Brain microvascular endothelial cell (primary cell): ENCODE data around the gene MARCHF3.

Source experiments
- DNase-seq: peaks from one replicate; pipeline ENCODE4 v3.0.0-alpha.2; 2020
- H3K27ac ChIP-seq: fragments of 250-450 bp; sonication (Bioruptor Pico); 2 replicates; pipeline ENCODE4 v1.5.1; 2020; ENCODE audit warnings: mild to moderate bottlenecking, moderate library complexity
- H3K27me3 ChIP-seq: fragments of 250-450 bp; sonication (Bioruptor Pico); replicated peaks from 2 replicates; pipeline ENCODE4 v1.5.1; 2020; ENCODE audit warnings: mild to moderate bottlenecking
- H3K36me3 ChIP-seq: fragments of 250-450 bp; sonication (Bioruptor Pico); replicated peaks from 2 replicates; pipeline ENCODE4 v1.5.1; 2020; ENCODE audit warnings: mild to moderate bottlenecking
- H3K4me3 ChIP-seq: 2 replicates; pipeline ENCODE4 v1.5.1; 2011; ENCODE audit warnings: low read depth, mild to moderate bottlenecking, control low read depth, low read length, moderate library complexity
- in situ Hi-C: cut with HindIII; loops from 2 replicates; pipeline ENCODE4 v1.10.0; 2017; ENCODE audit warnings: low sequenced_read_pairs, low pct_ligation_motif_present
- TF ChIP-seq, protein P1 (sequence below): IDR thresholded peaks from 2 replicates; pipeline ENCODE4 v1.5.1; 2011; ENCODE audit warnings: low read depth, mild to moderate bottlenecking, moderate library complexity, low read length, control low read depth, inconsistent platforms; ENCODE audit errors: missing control alignments

The MARCHF3 gene

DNA sequence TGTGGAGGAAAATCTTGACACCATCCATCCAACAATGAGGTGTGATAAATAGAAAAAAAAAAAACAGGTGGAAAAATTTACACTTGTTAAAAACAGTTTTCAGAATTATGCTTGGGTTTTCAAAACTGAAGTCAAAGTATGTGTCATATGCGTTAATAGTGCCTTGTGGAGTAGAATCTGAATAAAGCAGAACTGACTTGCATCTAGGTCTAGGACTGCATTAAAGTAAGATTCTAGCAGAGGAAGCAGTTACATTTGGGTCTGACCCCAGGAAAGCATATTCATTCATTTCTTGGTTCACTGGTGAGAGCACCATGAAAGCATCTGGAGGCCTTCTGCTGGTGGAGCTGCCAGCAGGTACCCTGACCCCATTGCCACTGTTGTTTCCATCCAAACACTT, 89.0 kb downstream of the MARCHF3 start:
- TF ChIP-seq, protein P1, sequence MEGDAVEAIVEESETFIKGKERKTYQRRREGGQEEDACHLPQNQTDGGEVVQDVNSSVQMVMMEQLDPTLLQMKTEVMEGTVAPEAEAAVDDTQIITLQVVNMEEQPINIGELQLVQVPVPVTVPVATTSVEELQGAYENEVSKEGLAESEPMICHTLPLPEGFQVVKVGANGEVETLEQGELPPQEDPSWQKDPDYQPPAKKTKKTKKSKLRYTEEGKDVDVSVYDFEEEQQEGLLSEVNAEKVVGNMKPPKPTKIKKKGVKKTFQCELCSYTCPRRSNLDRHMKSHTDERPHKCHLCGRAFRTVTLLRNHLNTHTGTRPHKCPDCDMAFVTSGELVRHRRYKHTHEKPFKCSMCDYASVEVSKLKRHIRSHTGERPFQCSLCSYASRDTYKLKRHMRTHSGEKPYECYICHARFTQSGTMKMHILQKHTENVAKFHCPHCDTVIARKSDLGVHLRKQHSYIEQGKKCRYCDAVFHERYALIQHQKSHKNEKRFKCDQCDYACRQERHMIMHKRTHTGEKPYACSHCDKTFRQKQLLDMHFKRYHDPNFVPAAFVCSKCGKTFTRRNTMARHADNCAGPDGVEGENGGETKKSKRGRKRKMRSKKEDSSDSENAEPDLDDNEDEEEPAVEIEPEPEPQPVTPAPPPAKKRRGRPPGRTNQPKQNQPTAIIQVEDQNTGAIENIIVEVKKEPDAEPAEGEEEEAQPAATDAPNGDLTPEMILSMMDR: no peak
- no peaks in the 10 kb centered on the region for H3K27me3 ChIP-seq
- DNase-seq: no peak
- H3K27ac ChIP-seq: no peak overlapping the region
- H3K4me3 ChIP-seq: no peak overlapping the region
- in situ Hi-C loops: no loop called here
- H3K36me3 ChIP-seq: no peaks in the 10 kb centered on the region

DNA sequence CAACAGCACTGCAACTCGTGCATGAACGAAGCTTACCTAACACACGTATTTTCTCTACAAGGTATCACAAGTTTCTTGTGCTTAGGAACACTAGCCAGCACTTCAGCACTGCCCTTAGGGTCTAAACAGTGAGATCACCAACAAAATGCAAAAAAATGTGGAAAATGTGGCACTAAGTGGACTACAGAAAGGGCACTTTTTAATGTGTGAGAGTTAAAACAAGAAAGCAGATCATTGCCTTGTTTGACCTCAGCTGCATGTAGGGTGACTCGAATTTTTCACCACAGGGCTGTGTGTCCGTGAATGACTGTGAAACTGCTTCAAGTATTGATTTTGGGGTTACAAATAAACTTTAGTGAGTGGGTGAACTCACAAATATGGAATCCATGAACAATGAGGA, 90.5 kb downstream of the MARCHF3 start:
- Histone ChIP-seq H3K27me3 (no peaks in the 10 kb centered on the region), H3K36me3 (no peaks in the 10 kb centered on the region), H3K27ac (no peak overlapping the region), H3K4me3 (no peak overlapping the region)
- no peak for DNase-seq
- TF ChIP-seq, protein P1: no peak
- in situ Hi-C loops: no loop called here

DNA sequence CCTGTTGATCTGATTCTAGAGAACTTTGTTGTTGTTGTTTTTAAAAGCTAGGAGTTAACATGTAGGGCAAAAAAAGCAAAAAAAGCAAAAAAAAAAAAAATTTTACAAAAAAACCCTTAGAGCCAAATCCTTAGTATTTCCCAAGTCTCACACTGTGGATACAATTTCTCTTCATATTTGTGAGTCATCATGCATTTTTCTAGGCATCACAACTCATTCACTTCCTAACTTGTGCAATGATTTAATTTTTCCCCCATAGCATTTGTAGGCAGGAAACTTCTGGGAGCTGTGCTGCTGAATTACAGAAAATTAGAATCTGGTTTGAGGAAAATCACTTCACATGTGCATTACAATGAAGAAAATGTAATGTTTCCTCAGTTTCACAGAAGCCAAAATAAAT, 91.9 kb downstream of the MARCHF3 start:
- Histone ChIP-seq H3K27me3 (no peaks in the 10 kb centered on the region), H3K4me3 (no peak overlapping the region), H3K36me3 (no peaks in the 10 kb centered on the region), H3K27ac (peak overlapping the region; percentile 36)
- DNase-seq: peak; percentile 31
- in situ Hi-C loops: no loop called here
- TF ChIP-seq, protein P1: no peak

DNA sequence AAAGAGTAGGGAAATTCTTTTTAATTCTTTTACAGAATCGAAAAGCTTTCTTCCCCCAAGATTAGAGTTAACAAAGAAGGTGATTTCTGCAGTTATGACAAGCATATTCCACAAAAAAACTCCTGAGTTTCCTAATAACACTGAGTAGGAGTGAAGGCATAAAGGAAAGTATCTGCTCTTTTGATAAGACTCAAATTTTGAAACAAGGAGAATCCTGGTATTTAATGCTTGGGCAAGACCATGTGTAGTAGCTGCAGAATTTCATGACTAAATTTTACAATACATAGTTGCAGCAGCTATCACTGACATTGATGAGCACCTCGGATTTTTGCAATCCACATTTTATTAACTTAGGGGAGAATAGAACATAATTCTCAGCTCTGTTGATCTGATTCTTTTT, 92.6 kb downstream of the MARCHF3 start:
- TF ChIP-seq, protein P1: no peak
- DNase-seq: no peak
- Histone ChIP-seq H3K27ac (no peak overlapping the region), H3K36me3 (no peaks in the 10 kb centered on the region), H3K4me3 (no peak overlapping the region), H3K27me3 (no peaks in the 10 kb centered on the region)
- in situ Hi-C loops: no loop called here

DNA sequence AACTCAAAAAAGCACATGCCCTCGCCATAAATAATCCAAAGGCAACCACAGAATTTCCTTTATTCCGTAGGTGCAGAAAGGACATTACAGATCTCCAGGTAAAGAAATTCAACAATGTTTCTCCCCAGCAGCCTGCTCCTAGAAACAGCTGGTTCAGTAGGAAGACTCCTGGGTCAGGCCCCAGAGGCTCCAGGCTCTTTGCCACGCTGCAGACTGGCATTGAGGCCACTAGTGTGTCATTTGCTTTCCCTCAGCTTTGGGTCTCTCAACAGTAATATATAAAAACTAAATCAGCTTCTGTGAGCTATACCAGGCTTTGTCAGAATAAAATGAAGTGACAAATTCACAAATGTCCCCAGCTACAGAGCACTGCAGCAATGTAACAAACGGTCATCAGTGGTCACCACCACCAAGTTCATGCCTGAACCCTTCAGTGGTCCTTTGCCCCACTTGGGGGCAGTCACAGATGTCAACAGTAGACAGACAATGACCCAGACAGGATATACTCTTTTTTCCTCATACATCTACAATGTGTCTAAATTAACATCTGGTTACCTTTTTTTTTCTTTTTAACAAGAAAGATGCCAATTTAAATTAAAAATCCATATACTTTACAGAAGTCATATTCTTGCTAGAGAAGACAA, 93.5 kb downstream of the MARCHF3 start:
- in situ Hi-C loops: no loop called here
- H3K27ac ChIP-seq: no peak overlapping the region
- TF ChIP-seq, protein P1: no peak

DNA sequence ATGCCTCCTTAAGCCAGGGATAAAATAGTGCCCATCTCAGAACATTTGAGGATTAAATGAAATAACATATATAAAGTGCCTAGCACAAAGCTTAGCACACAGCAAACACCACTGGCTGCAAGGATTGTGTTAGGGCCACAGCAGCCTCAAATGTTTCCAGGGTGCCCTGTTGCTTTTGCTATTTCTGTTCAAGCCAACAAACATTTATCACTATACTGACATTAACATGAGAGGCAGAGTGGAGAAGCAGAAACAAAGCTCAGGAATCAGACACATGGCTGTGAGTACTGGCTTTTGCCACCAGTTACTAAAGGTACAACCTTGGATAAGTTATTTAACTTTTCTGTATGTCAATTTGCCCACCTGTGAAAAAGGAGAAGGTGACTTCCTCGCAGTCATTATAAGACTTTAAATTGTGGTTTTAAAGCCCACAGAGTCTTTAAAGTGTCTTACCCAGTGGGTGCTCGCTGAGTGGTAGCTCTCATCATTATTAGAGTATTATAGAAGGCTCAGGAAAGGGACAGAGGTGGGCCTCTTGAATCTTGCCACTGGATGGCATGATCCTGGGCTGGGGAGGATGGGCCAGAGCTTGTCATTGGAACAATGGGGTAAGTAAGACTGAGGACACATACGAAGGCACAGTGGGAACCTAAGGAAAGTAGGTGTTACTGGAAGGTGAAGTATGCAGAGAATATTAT, 98.2 kb downstream of the MARCHF3 start:
- TF ChIP-seq, protein P1: no peak
- Histone ChIP-seq H3K27me3 (no peaks in the 10 kb centered on the region), H3K27ac (no peak overlapping the region), H3K4me3 (no peak overlapping the region), H3K36me3 (no peaks in the 10 kb centered on the region)
- in situ Hi-C loops: no loop called here
- no peak for DNase-seq

More for the DNA sequence above, 93.5 kb downstream of the MARCHF3 start:
- Histone ChIP-seq H3K4me3 (no peak overlapping the region), H3K36me3 (no peaks in the 10 kb centered on the region), H3K27me3 (no peaks in the 10 kb centered on the region)
- no peak for DNase-seq
